ENCODE results near the gene RALGPS1.

RALGPS1 gene

DNA sequence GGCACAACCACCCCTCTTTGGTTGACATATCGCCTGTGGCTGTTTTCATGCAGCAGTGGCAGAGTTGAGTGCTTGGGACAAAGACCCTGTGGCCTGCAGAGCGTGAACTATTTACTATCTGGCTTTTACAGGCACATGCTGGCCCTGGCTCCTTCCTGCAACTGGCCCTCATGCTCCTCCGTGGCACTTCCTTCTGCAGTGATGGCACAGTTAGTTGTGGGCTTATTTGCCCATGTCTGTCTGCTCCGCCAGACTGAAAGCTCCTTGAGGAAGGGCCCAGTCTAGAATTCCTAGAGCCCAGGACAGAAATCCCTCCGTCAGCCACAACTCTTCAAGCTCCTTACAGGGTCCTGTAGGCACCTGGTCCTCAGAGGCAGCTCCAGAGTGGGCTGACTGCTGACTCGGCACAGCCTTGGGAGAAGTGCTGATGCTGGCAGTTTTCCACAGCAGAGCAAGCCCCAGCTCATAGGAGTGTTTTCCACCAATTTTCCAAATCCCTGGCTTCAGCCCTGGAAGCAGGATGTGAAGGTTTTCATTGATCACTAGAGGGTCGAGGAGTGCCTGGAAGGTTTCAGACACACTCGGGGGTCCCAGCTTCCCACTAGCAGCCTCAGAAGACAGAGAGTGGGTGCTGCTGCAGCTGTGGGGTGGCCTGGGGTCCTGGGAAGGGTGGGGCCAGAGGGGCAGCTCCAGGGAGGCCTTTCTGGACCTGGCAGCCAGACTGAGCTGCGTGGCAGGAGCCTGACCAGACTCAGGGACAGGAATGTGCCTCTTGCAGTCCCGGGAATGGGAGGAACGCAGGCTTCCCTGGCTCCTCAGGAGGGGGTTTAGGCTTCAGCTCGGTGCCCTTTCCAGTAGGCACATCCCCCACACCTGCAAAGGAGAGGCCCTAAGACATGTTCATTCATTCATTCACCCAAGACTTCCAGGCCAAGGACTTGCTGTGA, 264.4 kb downstream of the RALGPS1 start:
- intact Hi-C loops (cut with DNase I) = no loop called here
- peak in 14 of 42 donors; percentile 4 to 46 (median 24) for DNase-seq

- intact Hi-C loops (cut with DNase I) = loop anchor here (10.0 kb wide), 1 partner anchor 165 kb away; no protein-coding TSS in a partner anchor
- DNase-seq = peak in 15 of 42 donors; percentile 2 to 32 (median 11)
Measured at GRCh38 chr9:127179633-127180441, 265.3 kb downstream of the RALGPS1 start.

- peak in 15 of 42 donors; percentile 1 to 32 (median 9) for DNase-seq
- intact Hi-C loops (cut with DNase I) = loop anchor here (10.0 kb wide), 1 partner anchor 166 kb away; no protein-coding TSS in a partner anchor
Measured at GRCh38 chr9:127180457-127181314, 266.1 kb downstream of the RALGPS1 start.

GRCh38 chr9:127181315-127181580, 266.7 kb downstream of the RALGPS1 start:
- intact Hi-C loops (cut with DNase I) = loop anchor here (10.0 kb wide), 1 partner anchor 166 kb away; no protein-coding TSS in a partner anchor
- DNase-seq = peak in 8 of 42 donors; percentile 2 to 21 (median 4)

DNA sequence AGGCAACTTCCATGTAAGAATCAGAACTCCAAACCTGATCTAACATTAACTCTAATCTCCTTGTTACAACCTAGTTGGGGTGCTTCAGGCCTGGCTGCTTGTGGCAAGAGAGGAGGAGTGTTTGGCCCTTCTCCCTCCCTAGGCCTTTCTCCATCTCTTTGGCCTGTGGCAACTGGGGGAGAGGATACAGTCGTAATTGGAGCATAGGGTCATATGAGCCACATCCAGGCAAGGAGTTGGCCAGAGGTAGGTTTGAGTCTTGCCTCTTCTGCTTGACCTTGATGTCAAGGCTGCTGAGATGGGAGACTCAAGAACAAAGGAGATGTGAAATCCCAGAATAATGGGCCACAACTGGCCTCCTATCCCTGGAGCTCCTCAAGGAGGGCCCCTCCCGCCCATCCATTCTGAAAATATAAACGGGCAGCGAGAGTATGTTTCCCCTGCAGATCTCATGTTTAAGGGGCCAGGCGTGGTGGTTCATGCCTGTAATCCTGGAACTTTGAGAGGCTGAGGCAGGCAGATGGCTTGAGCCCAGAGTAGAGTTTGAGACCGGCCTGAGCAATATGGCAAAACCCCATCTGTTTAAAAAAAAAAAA, 267.1 kb downstream of the RALGPS1 start:
- peak in 10 of 42 donors; percentile 0 to 24 (median 8) for DNase-seq
- intact Hi-C loops (cut with DNase I) = loop anchor here (10.0 kb wide), 1 partner anchor 167 kb away; no protein-coding TSS in a partner anchor

DNA sequence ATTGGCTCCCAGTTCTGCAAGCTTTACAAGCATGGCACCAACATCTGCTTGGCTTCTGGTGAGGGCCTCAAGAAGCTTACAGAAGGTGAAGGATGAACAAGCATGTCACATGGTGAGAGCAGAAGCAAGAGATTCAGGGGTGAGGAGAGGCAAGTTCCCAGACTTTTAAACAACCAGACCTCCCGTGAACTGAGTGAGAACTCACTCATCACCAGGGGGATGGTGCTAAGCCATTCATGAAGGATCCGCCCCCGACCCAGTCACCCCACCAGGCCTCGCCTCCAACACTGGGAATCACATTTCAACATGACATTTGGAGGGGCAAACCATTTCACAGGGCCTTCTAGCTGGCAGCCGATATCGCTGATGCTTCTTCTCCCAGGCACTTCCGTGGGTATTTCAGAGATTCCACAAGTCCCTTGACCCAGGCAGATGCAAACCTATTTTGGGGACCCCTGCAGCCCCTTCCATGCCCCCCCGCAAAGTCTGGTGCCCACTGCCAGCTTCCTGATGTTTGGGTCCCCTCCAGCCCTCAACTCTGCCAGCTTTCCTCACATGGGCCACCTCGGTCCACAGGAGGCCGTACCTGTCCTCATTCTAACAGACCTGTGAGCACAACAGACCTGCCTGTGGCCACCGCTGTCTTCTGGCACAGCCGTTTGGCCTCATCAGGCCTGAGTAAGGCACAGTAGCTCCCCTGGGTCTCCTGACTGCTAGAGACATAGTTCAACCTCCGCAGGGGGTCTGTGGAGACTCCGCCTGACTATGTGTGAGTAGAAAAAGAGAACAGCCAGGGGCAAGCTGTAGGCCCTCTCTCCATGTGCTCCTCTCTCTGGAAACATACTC, 268.5 kb downstream of the RALGPS1 start:
- intact Hi-C loops (cut with DNase I) = loop anchor here (10.0 kb wide), 1 partner anchor 168 kb away; no protein-coding TSS in a partner anchor
- DNase-seq = peak in 2 of 42 donors; percentile 3

GRCh38 chr9:127183814-127184582, 269.4 kb downstream of the RALGPS1 start:
- DNase-seq = peak in 4 of 42 donors; percentile 29 to 56 (median 47)
- intact Hi-C loops (cut with DNase I) = loop anchor here (10.0 kb wide), 1 partner anchor 169 kb away; no protein-coding TSS in a partner anchor

DNA sequence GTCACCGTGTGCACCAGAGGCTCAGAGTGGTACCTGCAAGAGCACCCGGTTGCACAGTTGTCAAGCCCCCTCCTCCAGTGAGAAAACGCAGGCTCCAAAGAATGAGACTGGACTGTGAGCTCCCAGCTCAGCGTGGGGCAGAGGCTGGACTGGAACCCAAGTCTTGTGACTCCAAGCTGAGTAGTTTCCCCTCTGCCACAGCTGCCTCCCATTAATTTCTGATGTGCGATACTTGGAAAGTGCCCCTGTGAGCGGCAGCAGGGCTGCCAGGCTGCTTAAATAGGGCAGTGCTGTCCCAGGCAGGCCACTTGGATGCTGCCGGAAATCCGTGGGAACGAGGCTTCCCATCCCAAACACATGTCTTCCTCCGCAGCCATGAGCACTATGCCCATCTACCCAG, 270.1 kb downstream of the RALGPS1 start:
- DNase-seq = peak in 6 of 42 donors; percentile 16 to 62 (median 28)

DNA sequence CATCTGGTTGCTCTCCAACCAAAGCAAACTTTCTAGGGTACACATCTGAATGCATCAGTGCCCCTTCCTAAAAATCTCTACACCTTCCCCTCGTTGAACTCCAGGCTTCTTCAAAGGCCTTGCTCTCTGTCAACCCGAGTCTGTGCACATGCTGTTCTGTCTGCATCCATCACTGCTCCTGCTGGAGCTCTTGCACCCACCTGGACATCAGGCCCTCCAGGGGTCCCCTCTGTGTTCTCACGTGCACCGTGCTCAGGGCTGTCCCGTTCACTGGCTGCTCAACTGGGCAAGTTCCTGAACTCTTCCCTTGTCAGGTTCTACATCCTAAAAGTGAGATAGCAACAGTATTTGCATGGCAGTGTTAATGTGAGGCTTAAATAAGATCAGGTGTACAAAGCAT, 270.6 kb downstream of the RALGPS1 start:
- intact Hi-C loops (cut with DNase I) = loop anchor here (10.0 kb wide), 1 partner anchor 170 kb away; no protein-coding TSS in a partner anchor

More for the DNA sequence above, 270.1 kb downstream of the RALGPS1 start:
- intact Hi-C loops (cut with DNase I) = loop anchor here (10.0 kb wide), 1 partner anchor 170 kb away; no protein-coding TSS in a partner anchor

DNA sequence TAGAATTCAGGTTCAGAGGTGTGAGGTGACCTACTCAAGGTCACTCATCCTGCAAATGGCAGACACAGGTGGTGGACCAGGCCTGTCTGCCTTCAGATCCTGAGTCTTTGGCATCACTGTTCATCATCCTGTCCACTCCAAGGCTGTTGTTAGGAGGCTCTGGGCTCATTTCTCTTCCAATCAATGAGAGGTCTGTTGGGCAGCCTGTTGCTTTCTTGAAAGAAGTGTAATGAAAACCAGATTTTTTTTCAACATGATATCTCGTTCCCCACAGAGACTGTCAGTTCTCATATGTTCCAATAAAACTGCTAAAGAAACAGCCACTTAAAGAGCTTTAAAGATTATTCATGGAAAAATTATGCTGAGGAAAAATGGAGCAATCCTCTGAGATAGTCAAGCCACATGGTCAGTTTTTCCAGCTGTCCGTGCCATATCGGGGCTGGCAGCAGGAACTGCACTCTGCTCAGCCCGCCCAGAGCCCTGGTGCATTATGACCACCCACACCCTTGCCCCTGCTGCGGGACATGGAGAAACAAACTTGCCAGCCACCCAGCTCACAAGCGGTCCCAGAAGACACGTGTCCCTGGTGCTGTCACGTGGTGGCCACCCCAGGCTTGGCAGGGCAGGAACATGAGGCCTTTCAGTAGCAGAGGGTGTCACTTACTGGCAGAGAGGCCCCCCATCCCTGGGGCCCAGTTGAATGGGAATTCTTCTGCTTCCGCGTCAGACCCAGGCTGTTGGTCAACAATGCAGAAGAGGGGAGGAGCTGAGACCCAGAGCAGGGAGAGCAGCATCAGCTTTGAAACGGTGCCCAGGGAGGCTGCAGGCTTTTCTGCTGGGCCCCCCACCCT, 271.6 kb downstream of the RALGPS1 start:
- peak; percentile 67 to 97 (median 89) for DNase-seq
- intact Hi-C loops (cut with DNase I) = loop anchor here (10.0 kb wide), 1 partner anchor 171 kb away; no protein-coding TSS in a partner anchor

More for the DNA sequence above, 270.6 kb downstream of the RALGPS1 start:
- peak in 1 of 42 donors; percentile 3 for DNase-seq

- no peak for DNase-seq
- intact Hi-C loops (cut with DNase I) = loop anchor here (10.0 kb wide), 1 partner anchor 172 kb away; no protein-coding TSS in a partner anchor
Measured at GRCh38 chr9:127186806-127187205, 272.2 kb downstream of the RALGPS1 start.

DNA sequence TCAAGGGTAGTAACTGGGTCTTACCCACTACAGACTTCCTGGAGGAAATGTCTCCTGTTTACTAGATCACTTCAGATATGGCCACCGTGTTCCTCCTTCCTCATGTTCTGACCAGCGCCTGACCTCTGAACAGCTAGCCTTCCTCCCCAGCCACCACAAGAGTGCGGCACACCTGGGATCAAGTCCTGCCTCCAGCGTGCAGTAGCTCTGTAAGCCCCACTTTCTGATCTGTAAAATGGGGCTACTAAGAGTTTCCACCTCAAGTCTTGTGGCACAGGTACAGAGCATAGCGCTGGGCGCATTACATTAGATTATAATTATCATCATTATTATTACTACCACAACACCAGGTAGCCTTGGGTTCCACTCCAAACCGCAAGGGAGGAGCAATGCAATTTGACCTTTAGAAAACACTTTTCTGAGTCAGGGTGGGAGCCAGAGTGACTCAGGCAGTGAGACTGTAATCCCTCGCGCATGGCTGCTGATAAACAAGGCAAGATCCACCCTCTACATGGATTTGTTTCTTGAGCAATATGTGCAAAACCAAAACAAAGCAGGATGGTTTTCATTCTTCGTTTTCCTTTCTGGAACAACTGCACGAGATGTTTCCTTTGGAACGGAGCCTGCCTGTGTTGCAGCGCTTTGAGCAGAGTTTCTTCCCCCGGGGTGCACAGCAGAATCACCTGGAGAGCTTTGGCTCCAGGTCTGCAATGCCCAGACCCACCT, 272.8 kb downstream of the RALGPS1 start:
- intact Hi-C loops (cut with DNase I) = loop anchor here (10.0 kb wide), 1 partner anchor 173 kb away; no protein-coding TSS in a partner anchor
- DNase-seq = peak in 1 of 42 donors; percentile 0

DNA sequence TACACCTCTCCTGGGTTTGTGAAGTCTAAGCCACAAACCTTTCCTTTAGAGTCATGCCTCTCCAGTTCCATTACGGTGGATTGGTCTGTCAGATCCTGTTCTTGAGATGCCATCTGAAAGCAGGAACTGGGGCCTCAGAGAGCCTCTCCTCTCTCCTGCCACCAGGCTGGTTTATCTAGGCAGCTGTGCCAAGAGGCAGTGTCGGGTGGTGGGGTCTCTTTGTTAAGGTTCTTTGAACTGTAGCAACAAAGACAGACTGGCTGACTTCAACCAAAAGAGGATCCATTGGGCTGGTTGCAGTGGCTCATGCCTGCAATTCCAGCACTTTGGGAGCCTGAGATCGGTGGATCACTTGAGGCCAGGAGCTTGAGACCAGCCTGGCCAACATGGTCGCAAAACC, 273.8 kb downstream of the RALGPS1 start:
- intact Hi-C loops (cut with DNase I) = loop anchor here (10.0 kb wide), 1 partner anchor 174 kb away; no protein-coding TSS in a partner anchor
- no peak for DNase-seq

DNA sequence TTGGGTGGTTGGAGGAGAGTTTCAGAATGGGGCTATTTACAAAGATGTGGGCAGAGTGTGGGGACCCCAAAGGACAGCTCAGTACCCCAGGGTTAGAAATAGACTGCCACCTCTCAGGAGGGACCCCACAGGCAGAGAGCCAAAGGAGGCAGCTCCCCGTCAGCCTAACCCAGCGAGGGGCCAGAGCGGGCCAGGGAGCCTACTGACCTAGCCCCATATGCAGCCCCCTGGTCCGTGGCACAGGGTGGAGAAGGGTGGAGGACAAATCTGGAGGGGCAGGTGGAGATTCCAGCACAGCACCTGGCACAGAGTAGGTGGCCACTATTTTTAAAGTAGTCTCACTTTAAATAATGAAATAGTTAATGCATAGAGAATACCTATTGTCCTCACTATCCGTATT, 275.0 kb downstream of the RALGPS1 start:
- intact Hi-C loops (cut with DNase I) = loop anchor here (10.0 kb wide), 1 partner anchor 175 kb away; no protein-coding TSS in a partner anchor
- no peak for DNase-seq
